T-cell (primary cell): ENCODE data around the gene FBXO31. TPM values are rescaled to one million over a fixed set of nuclear protein-coding genes. Genes with fewer than 3 reads are reported as not detected.

Experiments
- ATAC-seq, 4 experiments: fragments of 200-7000 bp in 3 of 4; fragments of 150-1000 bp in 1 of 4; cut with Tn5 transposase; replicated peaks in 1 of 4; 1 replicate in 3 of 4; 2 replicates in 1 of 4; pipeline ENCODE4 v1.10.0; 2021; ENCODE audit warnings: moderate library complexity in 3 of 4, mild to moderate bottlenecking in 2 of 4, moderate number of reproducible peaks in 1 of 4
- CTCF ChIA-PET, 2 donors: fragments of 300-600 bp; sonication (Branson Sonifier 250); formaldehyde crosslinking; loops; one replicate each; lab custom pipeline; 2022; ENCODE audit warnings: antibody characterized with exemption in 2 of 2; lab: Charles Lee
- POLR2A ChIA-PET, 2 donors: fragments of 300-600 bp; sonication (Branson Sonifier 250); formaldehyde crosslinking; loops; one replicate each; lab custom pipeline; 2022; ENCODE audit warnings: antibody characterized with exemption in 2 of 2; lab: Charles Lee
- DNase-seq, 35 experiments: peaks; one replicate each; pipeline versions ENCODE4 v3.0.0 to v3.0.0-alpha.2; 2013 to 2023
- H3K27ac ChIP-seq: one replicate; pipeline ENCODE4 v1.5.1; 2013; ENCODE audit warnings: low read length
- H3K27me3 ChIP-seq, 2 experiments: replicated peaks in 1 of 2; 1 replicate in 1 of 2; 2 replicates in 1 of 2; pipeline versions ENCODE4 v1.6.1 to v1.7.0; 2013; ENCODE audit warnings: low read length in 1 of 2, mixed read lengths in 1 of 2; ENCODE audit not compliant: control insufficient read depth in 2 of 2, insufficient read depth in 2 of 2; ENCODE audit errors: extremely low read depth in 1 of 2
- H3K36me3 ChIP-seq, 2 donors: 1 replicate in 1 of 2; 2 replicates in 1 of 2; pipeline versions ENCODE4 v1.6.1 to v1.7.0; 2013; ENCODE audit warnings: low read length in 1 of 2; ENCODE audit not compliant: control insufficient read depth in 2 of 2, insufficient read depth in 1 of 2; ENCODE audit errors: extremely low read depth in 1 of 2
- H3K4me1 ChIP-seq, 2 experiments: 1 replicate in 1 of 2; 2 replicates in 1 of 2; pipeline versions ENCODE4 v1.6.1 to v1.7.0; 2013; ENCODE audit warnings: low read length in 2 of 2, mixed read lengths in 1 of 2; ENCODE audit not compliant: insufficient read depth in 2 of 2, control insufficient read depth in 1 of 2; ENCODE audit errors: extremely low read depth in 1 of 2
- H3K4me3 ChIP-seq, 2 donors: 1 replicate in 1 of 2; 2 replicates in 1 of 2; pipeline versions ENCODE4 v1.5.1 to v1.7.0; 2013; ENCODE audit warnings: mild to moderate bottlenecking in 2 of 2, low read length in 1 of 2, moderate library complexity in 1 of 2; ENCODE audit not compliant: control insufficient read depth in 1 of 2; ENCODE audit errors: extremely low read depth in 1 of 2
- H3K9me3 ChIP-seq: 2 replicates; pipeline ENCODE4 v1.7.0; 2013
- H3K27ac Mint-ChIP-seq, 2 donors: one replicate each; pipeline ENCODE4 v1.8.0; 2020 to 2021; ENCODE audit warnings: mild to moderate bottlenecking in 2 of 2, mixed read lengths in 2 of 2
- H3K27me3 Mint-ChIP-seq, 2 donors: one replicate each; pipeline ENCODE4 v1.8.0; 2021 to 2022; ENCODE audit warnings: mixed read lengths in 2 of 2
- H3K36me3 Mint-ChIP-seq: one replicate; pipeline ENCODE4 v1.8.0; 2021; ENCODE audit warnings: mixed read lengths
- H3K4me1 Mint-ChIP-seq, 3 donors: one replicate each; pipeline ENCODE4 v1.8.0; 2020 to 2022; ENCODE audit warnings: mixed read lengths in 3 of 3, mild to moderate bottlenecking in 1 of 3
- H3K4me3 Mint-ChIP-seq, 3 donors: one replicate each; pipeline ENCODE4 v1.8.0; 2020 to 2022; ENCODE audit warnings: mild to moderate bottlenecking in 3 of 3, mixed read lengths in 3 of 3, moderate library complexity in 3 of 3
- H3K9me3 Mint-ChIP-seq, 3 donors: one replicate each; pipeline ENCODE4 v1.8.0; 2020 to 2022; ENCODE audit warnings: mixed read lengths in 3 of 3
- WGBS: methylation state at CpG from one replicate; pipeline ENCODE4 v1.1.5; 2013; ENCODE audit warnings: missing lambda C conversion rate; ENCODE audit not compliant: insufficient coverage; 5-methylcytosine and 5-hydroxymethylcytosine counted together
- total RNA-seq, 35 experiments: library from RNA in 6 of 35; stranded (reverse) in 6 of 35; fragments of 120-200 nt in 1 of 35; gene quantifications; one replicate each; pipeline versions ENCODE4 v1.2.1 to v1.2.4 and lab custom pipeline; 2013 to 2026

FBXO31 gene
- total RNA-seq, 5 donors from 2014 or later (not counting 1 experiment from before 2014, with no cell fraction given), result 34.7 to 67.2 (median 55.6) TPM

GRCh38 chr16:87298857-87299465 is 84.6 kb downstream of the FBXO31 start:
- ChIA-PET CTCF (no interaction called here), POLR2A (interaction anchor here in 1 of 2 donors (0.6 kb wide), 1 partner anchor 734 kb away, joined by 3 read pairs; no protein-coding TSS in a partner anchor)
- no peak for ATAC-seq
- Mint-ChIP-seq H3K4me3 (no peak overlapping the region), H3K27me3 (no peaks in the 10 kb centered on the region), H3K36me3 (peaks cover 3% of the 10 kb centered on the region), H3K4me1 (peaks cover 5 to 14% (median 6%) of the 10 kb centered on the region in 3 donors), H3K27ac (no peak overlapping the region), H3K9me3 (no peaks in the 10 kb centered on the region)
- WGBS, result 86% methylated on average over 8 of the region's 13 CpGs
- Histone ChIP-seq H3K27me3 (no peaks in the 10 kb centered on the region), H3K27ac (no peak overlapping the region), H3K36me3 (no peaks in the 10 kb centered on the region), H3K4me3 (no peak overlapping the region), H3K9me3 (no peaks in the 10 kb centered on the region), H3K4me1 (peaks cover 3 to 5% of the 10 kb centered on the region in 2 experiments)
- DNase-seq, result no peak

GRCh38 chr16:87297918-87298631 is 85.5 kb downstream of the FBXO31 start:
- Mint-ChIP-seq H3K27me3 (no peaks in the 10 kb centered on the region), H3K4me1 (peaks cover 0 to 6% (median 3%) of the 10 kb centered on the region in 3 donors), H3K9me3 (no peaks in the 10 kb centered on the region), H3K27ac (no peak overlapping the region), H3K36me3 (peaks cover 3% of the 10 kb centered on the region), H3K4me3 (no peak overlapping the region)
- Histone ChIP-seq H3K4me1 (no peaks in the 10 kb centered on the region), H3K27ac (no peak overlapping the region), H3K36me3 (no peaks in the 10 kb centered on the region), H3K9me3 (no peaks in the 10 kb centered on the region), H3K27me3 (no peaks in the 10 kb centered on the region), H3K4me3 (no peak overlapping the region)
- DNase-seq, result peak in 24 of 35 experiments; percentile 6 to 55 (median 18)
- 60% methylated on average over 15 of the region's 15 CpGs for WGBS
- ChIA-PET CTCF (no interaction called here), POLR2A (no interaction called here)
- peak; percentile 31 to 53 (median 46) for ATAC-seq

DNA sequence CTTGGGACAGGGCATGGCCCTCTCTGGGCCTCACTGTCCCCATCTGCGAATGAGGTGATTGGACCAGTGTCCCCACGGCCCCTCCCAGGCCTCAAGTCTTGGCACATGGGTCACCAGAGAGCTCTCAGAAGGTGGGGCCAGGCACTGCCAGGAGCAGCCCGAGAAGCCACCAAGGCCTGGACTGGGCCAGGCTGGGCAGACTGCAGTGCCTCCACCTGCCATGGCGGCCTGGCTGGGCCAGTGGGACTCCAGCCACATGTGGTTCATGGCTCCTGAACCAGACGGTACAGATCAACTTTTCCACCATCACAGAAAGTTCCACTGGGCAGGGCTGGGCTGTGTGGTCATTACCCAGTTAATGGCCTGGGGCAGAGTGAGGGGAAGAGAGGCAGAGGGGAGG is 86.2 kb downstream of the FBXO31 start:
- no peaks in the 10 kb centered on the region for H3K27me3 ChIP-seq
- no peak overlapping the region for H3K4me3 ChIP-seq
- Mint-ChIP-seq H3K4me3 (no peak overlapping the region), H3K27me3 (no peaks in the 10 kb centered on the region), H3K36me3 (peaks cover 6% of the 10 kb centered on the region), H3K4me1 (peaks cover 0 to 3% (median 3%) of the 10 kb centered on the region in 3 donors), H3K27ac (no peak overlapping the region), H3K9me3 (no peaks in the 10 kb centered on the region)
- no peak for DNase-seq
- no peaks in the 10 kb centered on the region for H3K9me3 ChIP-seq
- H3K36me3 ChIP-seq, result no peaks in the 10 kb centered on the region
- ChIA-PET CTCF (no interaction called here), POLR2A (no interaction called here)
- ATAC-seq, result peak in 1 of 4 experiments; percentile 19
- no peaks in the 10 kb centered on the region for H3K4me1 ChIP-seq
- WGBS, result 92% methylated on average over 4 of the region's 5 CpGs
- no peak overlapping the region for H3K27ac ChIP-seq

GRCh38 chr16:87295661-87296531 is 87.7 kb downstream of the FBXO31 start:
- Mint-ChIP-seq H3K4me3 (no peak overlapping the region), H3K27ac (no peak overlapping the region), H3K27me3 (no peaks in the 10 kb centered on the region), H3K9me3 (peaks cover 0 to 3% (median 0%) of the 10 kb centered on the region in 3 donors), H3K36me3 (peaks cover 14% of the 10 kb centered on the region), H3K4me1 (peaks cover 0 to 3% (median 3%) of the 10 kb centered on the region in 3 donors)
- ChIA-PET CTCF (no interaction called here), POLR2A (no interaction called here)
- no peaks in the 10 kb centered on the region for H3K27me3 ChIP-seq
- no peaks in the 10 kb centered on the region for H3K9me3 ChIP-seq
- WGBS, result 91% methylated on average over 9 of the region's 20 CpGs
- no peak overlapping the region for H3K27ac ChIP-seq
- no peaks in the 10 kb centered on the region for H3K4me1 ChIP-seq
- ATAC-seq, result no peak
- no peak for DNase-seq
- no peaks in the 10 kb centered on the region for H3K36me3 ChIP-seq
- H3K4me3 ChIP-seq, result no peak overlapping the region

DNA sequence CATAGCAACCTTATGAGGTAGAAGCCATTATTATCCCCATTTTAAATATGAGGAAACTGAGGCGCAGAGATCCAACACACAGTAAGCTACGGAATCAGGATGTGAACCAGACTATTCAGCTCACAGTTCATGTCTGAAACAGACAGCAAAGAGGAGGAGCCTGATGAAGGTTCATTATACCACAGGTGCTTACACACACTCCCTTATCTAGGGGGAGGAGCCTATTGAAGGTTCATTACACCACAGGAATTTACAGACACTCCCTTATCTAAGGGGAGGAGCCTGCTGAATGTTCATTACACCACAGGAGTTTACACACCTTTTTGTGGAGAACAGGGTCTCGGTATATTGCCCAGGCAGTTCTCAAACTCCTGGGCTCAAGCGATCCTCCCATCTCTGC is 88.3 kb downstream of the FBXO31 start:
- WGBS, result 100% methylated on average over 1 of the region's 4 CpGs
- no peaks in the 10 kb centered on the region for H3K9me3 ChIP-seq
- Mint-ChIP-seq H3K27me3 (no peaks in the 10 kb centered on the region), H3K36me3 (peaks cover 14% of the 10 kb centered on the region), H3K4me1 (peaks cover 0 to 3% (median 3%) of the 10 kb centered on the region in 3 donors), H3K27ac (no peak overlapping the region), H3K9me3 (peaks cover 0 to 3% (median 0%) of the 10 kb centered on the region in 3 donors), H3K4me3 (no peak overlapping the region)
- no peaks in the 10 kb centered on the region for H3K27me3 ChIP-seq
- H3K36me3 ChIP-seq, result no peaks in the 10 kb centered on the region
- CTCF ChIA-PET, result no interaction called here
- DNase-seq (peak in 1 of 35 experiments; percentile 25), ATAC-seq (peak in 3 of 4 experiments; percentile 24 to 52 (median 37))
- H3K4me1 ChIP-seq, result no peaks in the 10 kb centered on the region
- H3K27ac ChIP-seq, result no peak overlapping the region
- POLR2A ChIA-PET, result no interaction called here
- no peak overlapping the region for H3K4me3 ChIP-seq

- H3K27ac ChIP-seq, result no peak overlapping the region
- H3K36me3 ChIP-seq, result no peaks in the 10 kb centered on the region
- WGBS, result 82% methylated on average over 3 of the region's 3 CpGs
- CTCF ChIA-PET, result no interaction called here
- no peak overlapping the region for H3K4me3 ChIP-seq
- H3K4me1 ChIP-seq, result no peaks in the 10 kb centered on the region
- POLR2A ChIA-PET, result no interaction called here
- Mint-ChIP-seq H3K27me3 (no peaks in the 10 kb centered on the region), H3K9me3 (peaks cover 0 to 3% (median 0%) of the 10 kb centered on the region in 3 donors), H3K27ac (no peak overlapping the region), H3K4me3 (no peak overlapping the region), H3K4me1 (peaks cover 0 to 3% (median 3%) of the 10 kb centered on the region in 3 donors), H3K36me3 (peaks cover 12% of the 10 kb centered on the region)
- no peaks in the 10 kb centered on the region for H3K27me3 ChIP-seq
- H3K9me3 ChIP-seq, result no peaks in the 10 kb centered on the region
- DNase-seq, result no peak
- no peak for ATAC-seq
Measured at GRCh38 chr16:87293990-87294389, 89.6 kb downstream of the FBXO31 start.
